Fibroblast of pulmonary artery (primary cell): Measurements from ENCODE around the gene AMN.

Experiments
- DNase-seq: peaks from one replicate; pipeline ENCODE4 v3.0.0-alpha.2; 2010; ENCODE audit warnings: low read depth
- H3K4me3 ChIP-seq: replicated peaks from 2 replicates; pipeline ENCODE4 v1.5.1; 2011; ENCODE audit warnings: low read depth, mild to moderate bottlenecking, control low read depth, low read length, moderate library complexity
- TF ChIP-seq, protein P1 (sequence below): IDR thresholded peaks from 2 replicates; pipeline ENCODE4 v1.5.1; 2011; ENCODE audit warnings: mild to moderate bottlenecking, control low read depth, low read length, inconsistent platforms; ENCODE audit errors: missing control alignments

Gene AMN

GRCh38 chr14:102967506-102967795, 45.0 kb downstream of the AMN start:
- no peak overlapping the region for H3K4me3 ChIP-seq
- TF ChIP-seq, protein P1, sequence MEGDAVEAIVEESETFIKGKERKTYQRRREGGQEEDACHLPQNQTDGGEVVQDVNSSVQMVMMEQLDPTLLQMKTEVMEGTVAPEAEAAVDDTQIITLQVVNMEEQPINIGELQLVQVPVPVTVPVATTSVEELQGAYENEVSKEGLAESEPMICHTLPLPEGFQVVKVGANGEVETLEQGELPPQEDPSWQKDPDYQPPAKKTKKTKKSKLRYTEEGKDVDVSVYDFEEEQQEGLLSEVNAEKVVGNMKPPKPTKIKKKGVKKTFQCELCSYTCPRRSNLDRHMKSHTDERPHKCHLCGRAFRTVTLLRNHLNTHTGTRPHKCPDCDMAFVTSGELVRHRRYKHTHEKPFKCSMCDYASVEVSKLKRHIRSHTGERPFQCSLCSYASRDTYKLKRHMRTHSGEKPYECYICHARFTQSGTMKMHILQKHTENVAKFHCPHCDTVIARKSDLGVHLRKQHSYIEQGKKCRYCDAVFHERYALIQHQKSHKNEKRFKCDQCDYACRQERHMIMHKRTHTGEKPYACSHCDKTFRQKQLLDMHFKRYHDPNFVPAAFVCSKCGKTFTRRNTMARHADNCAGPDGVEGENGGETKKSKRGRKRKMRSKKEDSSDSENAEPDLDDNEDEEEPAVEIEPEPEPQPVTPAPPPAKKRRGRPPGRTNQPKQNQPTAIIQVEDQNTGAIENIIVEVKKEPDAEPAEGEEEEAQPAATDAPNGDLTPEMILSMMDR, result no peak

DNA sequence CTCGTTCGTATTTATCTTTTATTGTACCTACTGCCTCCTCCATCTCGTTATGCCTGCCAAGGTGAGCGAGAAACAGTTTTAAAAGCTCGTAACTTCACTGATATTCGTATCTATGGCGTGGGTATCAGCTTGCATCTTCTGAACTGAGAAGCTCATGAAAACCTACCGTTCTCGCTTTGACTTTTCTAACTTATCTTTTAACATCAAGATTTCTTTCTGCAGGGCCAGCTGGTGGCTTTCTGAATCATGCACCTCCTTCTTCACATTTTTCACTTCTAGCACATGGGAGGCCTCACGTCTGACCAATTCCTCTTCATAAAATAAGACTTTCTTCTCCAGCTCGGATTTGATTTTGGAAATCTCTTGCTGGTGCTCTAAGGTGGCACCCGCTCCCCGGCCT, 45.8 kb downstream of the AMN start:
- TF ChIP-seq, protein P1, result no peak
- H3K4me3 ChIP-seq, result no peak overlapping the region
- DNase-seq, result no peak

More at GRCh38 chr14:102967506-102967795, 45.0 kb downstream of the AMN start:
- no peak for DNase-seq

- TF ChIP-seq, protein P1, result no peak
- H3K4me3 ChIP-seq, result no peak overlapping the region
- DNase-seq, result no peak
Measured at GRCh38 chr14:102969060-102969791, 46.8 kb downstream of the AMN start.

GRCh38 chr14:102969901-102970300, 47.4 kb downstream of the AMN start:
- no peak overlapping the region for H3K4me3 ChIP-seq
- TF ChIP-seq, protein P1, result no peak
- no peak for DNase-seq

DNA sequence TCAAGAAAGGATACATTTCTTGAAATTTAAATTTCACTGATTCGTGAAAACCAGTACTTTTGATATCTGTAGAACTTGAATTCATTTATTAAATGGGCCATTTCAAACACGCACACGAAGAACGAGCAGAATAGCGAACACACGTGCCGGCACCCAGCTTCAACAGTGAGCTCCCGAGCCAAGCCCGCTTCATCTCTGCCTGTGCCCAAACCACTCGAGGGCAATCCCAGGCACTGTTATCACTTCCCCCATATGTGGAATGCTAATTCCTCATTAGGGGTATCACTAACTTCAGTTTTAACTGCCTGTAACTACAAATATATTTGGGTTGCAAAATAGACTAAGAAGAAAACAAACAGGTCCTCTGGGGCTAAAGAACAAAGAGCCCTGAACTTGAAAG, 48.0 kb downstream of the AMN start:
- TF ChIP-seq, protein P1, result no peak
- no peak for DNase-seq
- no peak overlapping the region for H3K4me3 ChIP-seq

GRCh38 chr14:102971314-102971713, 48.9 kb downstream of the AMN start:
- TF ChIP-seq, protein P1, result no peak
- H3K4me3 ChIP-seq, result no peak overlapping the region
- no peak for DNase-seq
